Left ventricle myocardium inferior (tissue), 1 donor: Measurements from ENCODE around the gene CADPS. TPM values are rescaled to one million over a fixed set of nuclear protein-coding genes. Genes with fewer than 3 reads are reported as not detected.

Experiments used
- DNase-seq: peaks from one replicate; pipeline ENCODE4 v3.0.0-alpha.2; 2020
- H3K27ac ChIP-seq: fragments of 200-600 bp; replicated peaks from 2 replicates; pipeline ENCODE4 v1.8.0; 2021
- H3K27me3 ChIP-seq: fragments of 200-600 bp; 2 replicates; pipeline ENCODE4 v1.8.0; 2021; ENCODE audit warnings: low read depth
- H3K36me3 ChIP-seq: fragments of 200-600 bp; 2 replicates; pipeline ENCODE4 v1.8.0; 2021
- H3K4me1 ChIP-seq: fragments of 200-600 bp; 2 replicates; pipeline ENCODE4 v1.8.0; 2021
- H3K4me3 ChIP-seq: fragments of 200-600 bp; 2 replicates; pipeline ENCODE4 v1.8.0; 2021; ENCODE audit warnings: mild to moderate bottlenecking, moderate library complexity
- H3K9me3 ChIP-seq: fragments of 200-600 bp; replicated peaks from 2 replicates; pipeline ENCODE4 v1.8.0; 2021
- intact Hi-C: fragments of 100-400 bp; cut with micrococcal nuclease; formaldehyde crosslinking; loops from one replicate; pipeline ENCODE4 v1.11.0; 2022
- total RNA-seq: library from RNA; stranded (reverse); fragmentation: NEBNext Ultra II Directional; extraction: Animal tissue kit (Norgen Biotek cat#: 25700); gene quantifications from one replicate; pipeline ENCODE4 v1.2.1, GENCODE V29; 2021
- TF ChIP-seq, protein P1 (sequence below): fragments of 200-600 bp; IDR thresholded peaks from 2 replicates; pipeline ENCODE4 v1.8.0; 2021; ENCODE audit warnings: antibody characterized with exemption, mild to moderate bottlenecking, borderline replicate concordance
- donor health status: DM: no; HTN: yes; CAD: no; lungs with severe emphysema.

CADPS gene
- total RNA-seq, 1 donor from 2014 or later, result 25.0 TPM

DNA sequence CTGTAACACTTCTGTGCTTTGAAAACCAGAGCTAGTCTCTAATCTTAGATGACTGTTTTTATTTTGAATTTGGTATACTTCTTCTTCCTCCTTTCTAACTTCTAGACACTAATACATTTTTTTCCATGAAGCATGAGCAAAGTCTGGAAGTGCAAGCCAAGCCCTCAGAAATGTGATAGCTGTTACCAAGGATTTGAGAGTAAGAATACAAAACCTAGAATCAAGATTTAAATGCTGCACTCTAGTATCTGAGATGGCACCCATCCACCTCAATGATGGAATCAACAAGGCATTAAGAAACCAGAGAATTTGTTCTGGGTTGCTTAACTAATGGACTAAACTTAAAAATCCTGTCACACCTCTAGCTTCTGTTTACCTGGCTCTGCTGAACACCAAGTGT lies 511.0 kb downstream of the CADPS start:
- DNase-seq, result no peak
- intact Hi-C loops, result no loop called here

DNA sequence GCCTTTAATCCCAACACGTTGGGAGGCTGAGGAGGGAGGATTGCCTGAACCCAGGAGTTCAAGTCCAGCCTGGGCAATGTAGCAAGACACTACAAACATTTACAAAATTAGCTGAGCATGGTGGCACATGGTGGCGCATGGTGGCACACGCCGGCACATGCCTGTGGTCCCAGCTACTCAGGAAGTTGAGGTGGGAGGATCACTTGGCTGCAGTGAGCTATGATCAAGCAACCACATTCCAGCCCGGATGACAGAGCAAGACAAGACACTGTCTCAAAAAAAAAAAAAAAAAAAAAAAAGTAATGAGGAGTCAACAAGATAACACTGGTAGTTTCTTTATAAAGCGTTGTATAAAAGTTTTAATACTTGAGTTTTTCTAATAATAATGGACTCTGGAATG lies 511.9 kb downstream of the CADPS start:
- Histone ChIP-seq H3K4me1 (peaks cover 7% of the 10 kb centered on the region), H3K36me3 (no peaks in the 10 kb centered on the region), H3K9me3 (no peaks in the 10 kb centered on the region), H3K27ac (no peak overlapping the region), H3K4me3 (no peak overlapping the region), H3K27me3 (peaks cover 96% of the 10 kb centered on the region)
- no peak for DNase-seq
- TF ChIP-seq, protein P1, sequence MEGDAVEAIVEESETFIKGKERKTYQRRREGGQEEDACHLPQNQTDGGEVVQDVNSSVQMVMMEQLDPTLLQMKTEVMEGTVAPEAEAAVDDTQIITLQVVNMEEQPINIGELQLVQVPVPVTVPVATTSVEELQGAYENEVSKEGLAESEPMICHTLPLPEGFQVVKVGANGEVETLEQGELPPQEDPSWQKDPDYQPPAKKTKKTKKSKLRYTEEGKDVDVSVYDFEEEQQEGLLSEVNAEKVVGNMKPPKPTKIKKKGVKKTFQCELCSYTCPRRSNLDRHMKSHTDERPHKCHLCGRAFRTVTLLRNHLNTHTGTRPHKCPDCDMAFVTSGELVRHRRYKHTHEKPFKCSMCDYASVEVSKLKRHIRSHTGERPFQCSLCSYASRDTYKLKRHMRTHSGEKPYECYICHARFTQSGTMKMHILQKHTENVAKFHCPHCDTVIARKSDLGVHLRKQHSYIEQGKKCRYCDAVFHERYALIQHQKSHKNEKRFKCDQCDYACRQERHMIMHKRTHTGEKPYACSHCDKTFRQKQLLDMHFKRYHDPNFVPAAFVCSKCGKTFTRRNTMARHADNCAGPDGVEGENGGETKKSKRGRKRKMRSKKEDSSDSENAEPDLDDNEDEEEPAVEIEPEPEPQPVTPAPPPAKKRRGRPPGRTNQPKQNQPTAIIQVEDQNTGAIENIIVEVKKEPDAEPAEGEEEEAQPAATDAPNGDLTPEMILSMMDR, result no peak
- intact Hi-C loops, result no loop called here

More for the DNA sequence above, 511.0 kb downstream of the CADPS start:
- H3K4me1 ChIP-seq, result peaks cover 16% of the 10 kb centered on the region
- peaks cover 97% of the 10 kb centered on the region for H3K27me3 ChIP-seq
- TF ChIP-seq, protein P1, result no peak
- no peaks in the 10 kb centered on the region for H3K9me3 ChIP-seq
- H3K36me3 ChIP-seq, result no peaks in the 10 kb centered on the region
- H3K27ac ChIP-seq, result no peak overlapping the region
- no peak overlapping the region for H3K4me3 ChIP-seq

DNA sequence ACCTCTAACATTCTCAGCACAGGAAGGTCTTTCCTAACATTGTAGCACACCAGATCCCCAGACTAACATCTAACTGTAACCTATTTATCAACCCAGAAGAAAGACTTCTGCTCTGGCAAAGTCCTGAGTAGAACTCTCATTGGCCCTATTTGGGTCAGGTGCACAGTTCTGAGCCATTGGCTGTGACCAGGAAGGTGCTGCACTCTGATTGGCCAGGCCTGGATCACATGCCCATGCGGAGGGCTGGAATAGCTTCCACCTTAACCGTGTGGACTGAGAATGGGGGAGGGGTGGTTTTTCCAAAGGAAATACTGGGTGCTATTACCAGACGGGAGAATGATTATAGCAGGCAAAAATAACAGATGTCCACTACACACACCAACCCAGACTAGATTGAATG lies 513.4 kb downstream of the CADPS start:
- Histone ChIP-seq H3K27ac (no peak overlapping the region), H3K4me3 (no peak overlapping the region), H3K4me1 (no peaks in the 10 kb centered on the region), H3K27me3 (peaks cover 95% of the 10 kb centered on the region), H3K36me3 (no peaks in the 10 kb centered on the region), H3K9me3 (no peaks in the 10 kb centered on the region)
- DNase-seq, result no peak
- TF ChIP-seq, protein P1, result no peak
- intact Hi-C loops, result no loop called here

DNA sequence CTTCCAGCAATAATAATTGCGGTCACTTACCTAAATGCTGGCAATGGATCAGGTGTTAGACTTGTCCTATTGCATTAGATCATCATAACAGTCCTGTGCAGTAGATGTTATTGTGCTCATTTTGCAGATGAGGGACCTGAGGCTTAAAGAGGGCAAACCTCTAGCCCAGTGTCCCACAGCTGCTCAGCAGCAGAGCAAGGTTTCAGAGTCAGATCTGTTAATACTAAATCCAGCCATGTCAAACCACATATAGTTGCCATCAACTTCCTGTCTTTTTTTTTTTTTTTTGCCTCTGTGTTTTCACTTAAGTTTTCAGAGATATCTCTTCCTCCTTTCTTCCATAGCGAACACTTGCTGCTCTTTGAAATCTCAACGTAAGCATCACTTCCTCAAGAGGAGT lies 514.0 kb downstream of the CADPS start:
- Histone ChIP-seq H3K4me1 (no peaks in the 10 kb centered on the region), H3K27me3 (peaks cover 95% of the 10 kb centered on the region), H3K9me3 (no peaks in the 10 kb centered on the region), H3K4me3 (no peak overlapping the region), H3K36me3 (no peaks in the 10 kb centered on the region), H3K27ac (no peak overlapping the region)
- TF ChIP-seq, protein P1, result no peak
- intact Hi-C loops, result no loop called here
- DNase-seq, result no peak

DNA sequence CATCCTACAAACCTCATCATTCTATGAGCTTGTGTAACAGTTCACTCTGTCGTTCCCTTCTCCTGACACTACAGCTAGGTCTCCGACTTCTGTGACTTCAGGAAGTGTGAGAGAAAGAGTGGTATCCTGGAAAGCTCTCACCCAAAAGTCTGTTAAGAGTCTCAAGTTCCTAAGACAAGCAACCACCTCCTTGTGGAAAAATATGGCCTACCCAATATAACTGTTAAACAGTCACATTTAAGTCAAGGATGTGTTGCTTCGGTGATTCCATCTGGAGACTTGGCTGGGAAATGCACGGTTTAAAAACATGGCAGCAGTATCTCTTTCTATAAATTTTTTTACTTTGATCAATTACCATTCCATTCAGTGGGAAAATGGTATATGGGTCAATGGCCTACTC lies 515.7 kb downstream of the CADPS start:
- no peaks in the 10 kb centered on the region for H3K9me3 ChIP-seq
- DNase-seq, result no peak
- H3K27me3 ChIP-seq, result peaks cover 95% of the 10 kb centered on the region
- H3K27ac ChIP-seq, result no peak overlapping the region
- H3K36me3 ChIP-seq, result no peaks in the 10 kb centered on the region
- H3K4me1 ChIP-seq, result no peaks in the 10 kb centered on the region
- H3K4me3 ChIP-seq, result no peak overlapping the region
- intact Hi-C loops, result no loop called here
- TF ChIP-seq, protein P1, result no peak

DNA sequence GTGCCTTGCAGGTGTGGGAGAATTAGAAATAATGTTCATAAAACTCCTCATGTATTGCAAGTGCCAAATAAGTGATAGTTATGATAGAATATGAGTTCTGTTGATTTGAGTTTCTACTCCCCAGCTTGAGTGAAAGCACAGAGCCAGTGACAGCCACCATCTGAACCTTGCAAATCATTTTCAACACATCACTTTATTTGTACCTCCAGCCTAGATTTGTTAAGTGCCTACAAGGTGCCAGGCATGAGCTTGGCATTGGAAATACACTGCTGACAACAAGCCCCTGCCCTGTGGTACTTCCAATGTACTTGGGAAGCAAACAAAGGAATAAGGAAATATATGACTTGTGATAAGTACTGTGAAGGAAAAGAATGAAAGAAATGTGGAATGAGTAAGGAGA lies 518.9 kb downstream of the CADPS start:
- peaks cover 93% of the 10 kb centered on the region for H3K27me3 ChIP-seq
- intact Hi-C loops, result no loop called here

More for the DNA sequence above, 518.9 kb downstream of the CADPS start:
- DNase-seq, result no peak
- Histone ChIP-seq H3K36me3 (no peaks in the 10 kb centered on the region), H3K27ac (no peak overlapping the region), H3K4me1 (no peaks in the 10 kb centered on the region), H3K4me3 (no peak overlapping the region), H3K9me3 (no peaks in the 10 kb centered on the region)
- TF ChIP-seq, protein P1, result no peak
